Measurements from ENCODE around the gene OXGR1. TPM values are rescaled to one million over a fixed set of nuclear protein-coding genes. Genes with fewer than 3 reads are reported as not detected.

The OXGR1 gene
- total and polyA plus RNA-seq, 9 of the 15 experiments (the other 6 are each of a cell fraction or from before 2014, with no cell fraction given): 0.03 TPM; not detected in 8

- no peak for TF ChIP-seq ATF2 (CRISPR knock-in tag; IDR thresholded peaks at IDR 0.05)
- no peak for TF ChIP-seq POLR2AphosphoS5 (IDR thresholded peaks at IDR 0.05; ENCODE audit: control insufficient read depth, insufficient read depth, low read depth, low read length)
- TF ChIP-seq HSF4 (CRISPR knock-in tag; IDR thresholded peaks at IDR 0.05; ENCODE audit: borderline replicate concordance): no peak
- no peak for TF ChIP-seq DNMT1 (IDR thresholded peaks at IDR 0.05)
- no peak for TF ChIP-seq BRF2 (IDR thresholded peaks at IDR 0.05; ENCODE audit: borderline replicate concordance, insufficient read depth, insufficient read length)
- TF ChIP-seq JUN (IDR thresholded peaks at IDR 0.05; ENCODE audit: borderline replicate concordance, low read depth, low read length): no peak
- no peak for TF ChIP-seq JUN (CRISPR knock-in tag; IDR thresholded peaks at IDR 0.05; ENCODE audit: borderline replicate concordance)
These were observed 7.4 kb upstream of the OXGR1 start (continued) for GRCh38 chr13:97001636-97002035.

GRCh38 chr13:97000295-97000925 is 6.1 kb upstream of the OXGR1 start:
- no peak for DNase-seq (ENCODE audit: extremely low read depth in 1 of 4, low spot score in 3 of 4)
- H3K27ac ChIP-seq (ENCODE audit: extremely low read depth, low read depth, low read length): no peak overlapping the region
- no peaks in the 10 kb centered on the region for H3K9me3 ChIP-seq (replicated peaks; ENCODE audit: control insufficient read depth, insufficient read depth, low read depth, low read length)
- no peak overlapping the region for H3K4me3 ChIP-seq
- no peaks in the 10 kb centered on the region for H3K79me2 ChIP-seq (ENCODE audit: control insufficient read depth, insufficient read depth, low read length)
- in situ Hi-C loops (cut with MboI): loop anchor here (10.0 kb wide), 1 partner anchor 564 kb away; no protein-coding TSS in a partner anchor
- POLR2A ChIA-PET: no interaction called here
- no peaks in the 10 kb centered on the region for H3K9me1 ChIP-seq (ENCODE audit: control insufficient read depth, insufficient read depth, low read length)
- FAIRE-seq: no peak
- H3K36me3 ChIP-seq (ENCODE audit: control insufficient read depth, insufficient read depth, low read length): no peaks in the 10 kb centered on the region
- no peaks in the 10 kb centered on the region for H4K20me1 ChIP-seq (replicated peaks; ENCODE audit: control insufficient read depth, insufficient read depth, low read length)
- intact Hi-C loops (cut with micrococcal nuclease): no loop called here
- no peak overlapping the region for H3K4me2 ChIP-seq (ENCODE audit: insufficient read depth, low read length)
- no peak overlapping the region for H3K9ac ChIP-seq (ENCODE audit: insufficient read depth in 1 of 2, low read depth in 2 of 2, low read length in 2 of 2)
- WGBS (ENCODE audit: insufficient coverage, low coverage, missing lambda C conversion rate): 0% methylated on average over 5 of the region's 5 CpGs
- H3K27me3 ChIP-seq (ENCODE audit: control insufficient read depth in 2 of 2, insufficient read depth in 2 of 2, low read length in 2 of 2): no peaks in the 10 kb centered on the region; a peak in 1 of 5 replicates
- no peak for ATAC-seq
- no peaks in the 10 kb centered on the region for H3K4me1 ChIP-seq (replicated peaks in 1 of 2; ENCODE audit: control insufficient read depth in 2 of 2, insufficient read depth in 2 of 2, low read length in 2 of 2)
- H2AFZ ChIP-seq (ENCODE audit: low read depth, low read length): no peak overlapping the region
- CTCF ChIA-PET (ENCODE audit: low intra/inter-chr PET ratio): no interaction called here
- no TSS peak for BruUV-seq (replicated peaks)
- TF ChIP-seq U2AF1 (optimal IDR thresholded peaks at IDR 0.05; ENCODE audit: low read depth, low read length) (no peak), REST (IDR thresholded peaks at IDR 0.05; ENCODE audit: borderline replicate concordance) (no peak), REST (CRISPR knock-in tag; IDR thresholded peaks at IDR 0.05; ENCODE audit: low read depth) (no peak)

All from K562 (cell line).